ENCODE data around the gene KIF2C.
"Not testable (repeated sequence)": the region's sequence is repeated elsewhere in the genome, so short reads cannot be mapped to it uniquely, and the experiment has no call there.

KIF2C gene

DNA sequence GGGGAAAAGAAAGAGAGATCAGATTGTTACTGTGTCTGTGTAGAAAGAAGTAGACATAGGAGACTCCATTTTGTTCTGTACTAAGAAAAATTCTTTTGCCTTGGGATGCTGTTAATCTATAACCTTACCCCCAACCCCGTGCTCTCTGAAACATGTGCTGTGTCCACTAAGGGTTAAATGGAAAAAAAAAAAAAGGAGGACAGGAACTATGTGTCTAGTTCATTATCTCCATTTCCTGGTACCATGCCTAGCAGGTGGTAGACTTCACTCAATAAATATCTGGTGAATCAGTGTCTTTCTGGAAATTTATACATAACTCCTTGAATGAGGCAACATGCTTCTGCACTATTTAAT is 707 bp upstream of the KIF2C start:
- not testable (repeated sequence) for H3K27me3 ChIP-seq (ENCODE audit: low read depth, low read length); H3K4me1 ChIP-seq (ENCODE audit: control insufficient read depth in 1 of 2, insufficient read depth in 2 of 2, low read length in 2 of 2); H3K9me3 ChIP-seq (ENCODE audit: control insufficient read depth in 1 of 2, low read length in 2 of 2); H3K36me3 ChIP-seq (ENCODE audit: control insufficient read depth in 1 of 2, insufficient read depth in 2 of 2, low read length in 2 of 2)
- Histone ChIP-seq H3K27ac (ENCODE audit: low read length) (peak overlapping the region; percentile 93), H3K4me3 (ENCODE audit: low read depth in 1 of 2, low read length in 2 of 2) (peak overlapping the region; percentile 68 to 78)

DNA sequence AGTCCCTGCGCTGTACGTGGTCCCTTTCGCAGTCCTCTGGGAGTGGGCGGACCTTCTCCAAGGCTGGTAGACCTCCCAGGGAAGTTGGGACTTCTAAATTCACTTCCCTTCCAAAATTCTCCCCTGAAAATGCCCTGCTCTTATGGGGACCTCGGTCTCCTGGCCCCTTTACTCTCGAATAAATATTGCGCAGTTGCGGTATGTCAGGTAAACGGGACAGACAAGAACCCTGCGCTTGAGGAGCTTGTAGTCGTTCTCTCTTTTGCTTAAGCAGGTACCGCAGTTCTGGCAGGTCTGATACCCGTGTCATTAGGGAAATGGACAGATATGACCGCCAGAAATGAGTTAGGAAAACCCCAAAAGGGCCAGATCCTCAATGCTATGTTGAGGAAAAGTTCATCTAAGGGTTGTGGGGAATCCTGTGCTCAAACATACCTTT is 561 bp downstream of the KIF2C start:
- Histone ChIP-seq H3K9me3 (ENCODE audit: control insufficient read depth in 1 of 2, low read length in 2 of 2) (no peaks in the 10 kb centered on the region), H3K27me3 (ENCODE audit: low read depth, low read length) (no peaks in the 10 kb centered on the region), H3K36me3 (ENCODE audit: control insufficient read depth in 1 of 2, insufficient read depth in 2 of 2, low read length in 2 of 2) (no peaks in the 10 kb centered on the region), H3K4me1 (ENCODE audit: control insufficient read depth in 1 of 2, insufficient read depth in 2 of 2, low read length in 2 of 2) (peaks cover 0 to 7% of the 10 kb centered on the region in 2 donors), H3K4me3 (ENCODE audit: low read depth in 1 of 2, low read length in 2 of 2) (peak overlapping the region; percentile 68 to 78), H3K27ac (ENCODE audit: low read length) (no peak overlapping the region)

DNA sequence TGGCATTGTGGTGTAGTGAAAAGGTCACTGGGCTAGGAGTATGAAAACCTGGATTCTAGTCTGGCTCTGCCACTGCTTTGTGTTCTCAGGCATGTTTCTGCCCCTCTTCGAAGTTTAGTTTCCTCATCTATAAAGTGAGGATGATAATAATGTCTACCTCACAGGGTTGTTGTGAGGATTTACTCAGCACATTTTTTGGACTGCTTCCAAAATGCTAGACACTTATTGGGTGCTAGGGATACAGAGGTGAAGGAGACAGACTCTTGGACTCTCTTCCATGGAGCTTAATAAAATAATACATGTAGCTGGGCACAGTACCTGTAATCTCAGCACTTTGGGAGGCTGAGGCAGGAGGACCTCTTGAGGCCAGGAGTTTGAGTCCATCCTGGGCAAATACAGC is 3.6 kb downstream of the KIF2C start:
- H3K9me3 ChIP-seq (ENCODE audit: control insufficient read depth in 1 of 2, low read length in 2 of 2) = no peaks in the 10 kb centered on the region
- peaks cover 0 to 7% of the 10 kb centered on the region in 2 donors for H3K4me1 ChIP-seq (ENCODE audit: control insufficient read depth in 1 of 2, insufficient read depth in 2 of 2, low read length in 2 of 2)
- no peaks in the 10 kb centered on the region for H3K27me3 ChIP-seq (ENCODE audit: low read depth, low read length)
- no peak overlapping the region for H3K27ac ChIP-seq (ENCODE audit: low read length)
- H3K36me3 ChIP-seq (ENCODE audit: control insufficient read depth in 1 of 2, insufficient read depth in 2 of 2, low read length in 2 of 2) = peaks cover 0 to 4% of the 10 kb centered on the region in 2 donors
- no peak overlapping the region for H3K4me3 ChIP-seq (ENCODE audit: low read depth in 1 of 2, low read length in 2 of 2)

DNA sequence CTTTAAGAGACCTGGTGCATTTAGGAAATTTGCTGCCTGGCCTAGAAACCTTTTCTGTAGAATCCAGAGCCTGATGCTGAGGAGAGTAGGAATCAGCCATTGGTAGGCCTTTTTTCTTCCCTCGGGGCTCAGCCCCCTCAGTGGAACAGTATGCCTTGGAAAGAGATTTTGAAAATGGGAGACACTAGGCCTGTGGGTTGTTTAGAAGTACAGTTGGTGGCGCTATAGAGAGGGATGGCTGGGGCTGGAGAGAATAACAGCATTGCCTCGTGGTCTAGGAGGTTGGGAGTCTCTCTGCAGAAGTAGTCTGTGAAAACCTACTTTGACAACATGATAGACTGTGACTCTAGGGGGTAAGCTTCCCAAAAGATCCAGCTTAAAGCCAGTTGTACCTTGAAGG is 8.2 kb downstream of the KIF2C start:
- Histone ChIP-seq H3K4me1 (ENCODE audit: control insufficient read depth in 1 of 2, insufficient read depth in 2 of 2, low read length in 2 of 2) (no peaks in the 10 kb centered on the region), H3K9me3 (ENCODE audit: control insufficient read depth in 1 of 2, low read length in 2 of 2) (no peaks in the 10 kb centered on the region), H3K27ac (ENCODE audit: low read length) (no peak overlapping the region), H3K36me3 (ENCODE audit: control insufficient read depth in 1 of 2, insufficient read depth in 2 of 2, low read length in 2 of 2) (peaks cover 0 to 7% of the 10 kb centered on the region in 2 donors), H3K4me3 (ENCODE audit: low read depth in 1 of 2, low read length in 2 of 2) (no peak overlapping the region), H3K27me3 (ENCODE audit: low read depth, low read length) (no peaks in the 10 kb centered on the region)

DNA sequence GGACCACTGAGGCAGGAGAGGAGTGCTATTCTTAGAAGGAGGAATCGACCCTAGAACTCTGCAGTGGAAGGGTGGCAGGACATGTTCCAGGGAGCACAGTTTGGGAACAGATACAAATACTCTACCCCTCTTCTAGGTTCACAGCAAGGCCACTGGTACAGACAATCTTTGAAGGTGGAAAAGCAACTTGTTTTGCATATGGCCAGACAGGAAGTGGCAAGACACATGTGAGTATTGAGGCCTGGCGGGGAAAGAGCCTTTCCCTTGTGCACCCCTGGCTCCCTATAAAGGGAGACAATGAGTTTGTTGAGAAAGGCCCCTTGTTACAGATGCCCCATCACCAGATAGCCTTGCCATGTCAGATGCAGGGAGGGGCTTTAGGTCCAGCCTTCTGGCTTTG is 17.8 kb downstream of the KIF2C start:
- Histone ChIP-seq H3K36me3 (ENCODE audit: control insufficient read depth in 1 of 2, insufficient read depth in 2 of 2, low read length in 2 of 2) (peaks cover 0 to 18% of the 10 kb centered on the region in 2 donors), H3K27ac (ENCODE audit: low read length) (no peak overlapping the region), H3K9me3 (ENCODE audit: control insufficient read depth in 1 of 2, low read length in 2 of 2) (no peaks in the 10 kb centered on the region), H3K27me3 (ENCODE audit: low read depth, low read length) (no peaks in the 10 kb centered on the region), H3K4me3 (ENCODE audit: low read depth in 1 of 2, low read length in 2 of 2) (no peak overlapping the region), H3K4me1 (ENCODE audit: control insufficient read depth in 1 of 2, insufficient read depth in 2 of 2, low read length in 2 of 2) (no peaks in the 10 kb centered on the region)

DNA sequence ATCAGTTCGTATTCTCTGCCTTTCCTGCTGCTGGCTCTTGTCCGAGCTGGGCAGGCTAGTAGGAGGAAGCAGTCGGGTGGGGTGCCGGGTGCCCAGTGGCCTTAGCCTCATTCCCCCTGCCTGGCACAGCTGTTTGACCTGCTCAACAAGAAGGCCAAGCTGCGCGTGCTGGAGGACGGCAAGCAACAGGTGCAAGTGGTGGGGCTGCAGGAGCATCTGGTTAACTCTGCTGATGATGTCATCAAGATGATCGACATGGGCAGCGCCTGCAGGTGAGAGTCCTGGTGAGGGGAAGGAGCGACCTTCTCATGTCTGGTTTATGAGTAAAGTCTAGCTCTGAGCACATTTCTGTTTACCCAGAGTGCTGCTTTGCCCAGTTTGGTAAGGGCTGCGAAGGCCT is 19.4 kb downstream of the KIF2C start:
- H3K9me3 ChIP-seq (ENCODE audit: control insufficient read depth in 1 of 2, low read length in 2 of 2) = no peaks in the 10 kb centered on the region
- no peaks in the 10 kb centered on the region for H3K4me1 ChIP-seq (ENCODE audit: control insufficient read depth in 1 of 2, insufficient read depth in 2 of 2, low read length in 2 of 2)
- no peaks in the 10 kb centered on the region for H3K27me3 ChIP-seq (ENCODE audit: low read depth, low read length)
- H3K4me3 ChIP-seq (ENCODE audit: low read depth in 1 of 2, low read length in 2 of 2) = no peak overlapping the region
- H3K27ac ChIP-seq (ENCODE audit: low read length) = no peak overlapping the region
- peaks cover 0 to 17% of the 10 kb centered on the region in 2 donors for H3K36me3 ChIP-seq (ENCODE audit: control insufficient read depth in 1 of 2, insufficient read depth in 2 of 2, low read length in 2 of 2)

DNA sequence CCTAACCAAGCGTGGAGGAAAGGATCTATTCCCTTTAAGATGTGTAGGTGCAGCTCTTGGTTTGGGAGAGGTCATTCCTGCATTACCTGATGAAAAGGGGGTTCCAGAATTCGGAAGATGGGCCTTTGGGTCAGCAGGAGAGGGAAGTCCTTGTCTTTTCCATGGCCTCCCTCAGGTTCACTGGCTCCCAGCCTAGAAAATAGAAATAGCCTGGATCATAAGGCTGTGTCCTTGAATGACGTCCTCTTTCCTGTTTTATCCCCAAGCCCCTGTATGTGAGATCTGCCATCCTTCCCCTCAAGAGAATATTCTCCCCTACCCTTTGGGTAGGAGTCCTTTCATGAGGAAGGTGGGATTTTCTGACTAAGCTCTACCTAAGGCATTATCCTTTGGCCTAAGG is 21.2 kb downstream of the KIF2C start:
- no peaks in the 10 kb centered on the region for H3K9me3 ChIP-seq (ENCODE audit: control insufficient read depth in 1 of 2, low read length in 2 of 2)
- H3K4me3 ChIP-seq (ENCODE audit: low read depth in 1 of 2, low read length in 2 of 2) = no peak overlapping the region
- H3K36me3 ChIP-seq (ENCODE audit: control insufficient read depth in 1 of 2, insufficient read depth in 2 of 2, low read length in 2 of 2) = peaks cover 0 to 17% of the 10 kb centered on the region in 2 donors
- no peak overlapping the region for H3K27ac ChIP-seq (ENCODE audit: low read length)
- H3K27me3 ChIP-seq (ENCODE audit: low read depth, low read length) = no peaks in the 10 kb centered on the region
- H3K4me1 ChIP-seq (ENCODE audit: control insufficient read depth in 1 of 2, insufficient read depth in 2 of 2, low read length in 2 of 2) = no peaks in the 10 kb centered on the region

DNA sequence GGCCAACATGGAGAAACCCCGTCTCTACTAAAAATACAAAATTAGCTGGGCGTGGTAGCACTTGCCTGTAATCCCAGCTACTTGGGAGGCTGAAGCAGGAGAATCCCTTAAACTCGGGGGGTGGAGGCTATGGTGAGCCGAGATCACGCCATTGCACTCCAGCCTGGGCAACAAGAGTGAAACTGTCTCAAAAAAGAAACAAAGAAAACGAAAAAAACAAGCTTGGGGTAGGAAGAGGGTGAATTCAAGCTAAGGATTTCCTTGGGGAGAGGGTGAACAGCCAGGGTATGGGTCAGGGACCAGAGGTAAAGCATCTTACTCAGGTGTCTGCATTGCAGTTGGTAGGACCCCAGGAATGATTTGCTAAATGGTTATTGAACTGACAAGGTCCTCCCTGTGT is 26.8 kb downstream of the KIF2C start:
- H3K27ac ChIP-seq (ENCODE audit: low read length); H3K9me3 ChIP-seq (ENCODE audit: control insufficient read depth in 1 of 2, low read length in 2 of 2); H3K4me1 ChIP-seq (ENCODE audit: control insufficient read depth in 1 of 2, insufficient read depth in 2 of 2, low read length in 2 of 2); H3K4me3 ChIP-seq (ENCODE audit: low read depth in 1 of 2, low read length in 2 of 2); H3K27me3 ChIP-seq (ENCODE audit: low read depth, low read length): not testable (repeated sequence)
- H3K36me3 ChIP-seq (ENCODE audit: control insufficient read depth in 1 of 2, insufficient read depth in 2 of 2, low read length in 2 of 2) = peaks cover 0 to 15% of the 10 kb centered on the region in 2 donors

DNA sequence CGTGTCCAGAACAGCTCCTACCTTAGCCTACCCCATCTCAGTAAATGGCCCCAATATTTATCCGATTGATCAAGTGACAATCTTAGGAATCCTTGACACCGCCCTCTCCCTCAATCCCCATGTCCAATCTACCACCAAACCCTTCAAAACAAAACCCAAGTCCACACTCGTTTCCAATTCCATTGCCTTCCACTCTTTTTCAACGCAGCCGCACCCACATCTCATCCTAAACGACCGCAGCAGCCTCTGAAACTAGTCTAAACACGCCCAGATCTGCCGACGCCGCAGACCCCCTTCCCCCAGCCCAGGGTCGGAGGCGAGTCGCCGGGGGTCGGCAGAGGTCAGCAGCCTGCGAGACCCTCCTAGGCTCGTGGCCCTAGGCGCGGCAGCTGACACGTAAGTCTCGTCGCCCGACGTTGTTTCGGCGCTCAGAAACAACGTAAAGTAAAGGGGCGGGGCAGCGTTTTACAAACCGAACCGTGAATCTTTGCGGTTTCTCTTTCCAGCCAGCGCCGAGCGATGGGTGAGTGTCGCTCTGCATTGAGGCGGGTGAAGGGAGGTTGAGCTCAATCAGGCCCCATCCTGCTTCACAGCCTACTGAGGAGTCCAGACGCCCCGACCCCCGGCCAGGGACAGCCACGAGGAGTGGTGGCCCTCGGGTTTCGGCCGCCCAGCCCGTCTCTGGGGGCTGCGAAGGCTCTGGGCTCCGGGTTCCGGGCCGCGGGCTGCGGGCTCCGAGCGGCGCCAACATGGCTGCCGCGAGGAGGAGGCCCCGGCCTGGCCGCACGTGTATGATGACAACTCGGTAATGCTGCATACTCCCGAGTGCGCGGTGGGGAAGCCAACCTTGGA is 35.7 kb downstream of the KIF2C start, which contains the start of gene RPS8:
TSS of gene RPS8 (plus strand) at position 463 of the 852 bp plus-strand sequence. CDS start at position 520, 57 bp downstream.
- Histone ChIP-seq H3K9me3 (ENCODE audit: control insufficient read depth in 1 of 2, low read length in 2 of 2) (no peaks in the 10 kb centered on the region), H3K36me3 (ENCODE audit: control insufficient read depth in 1 of 2, insufficient read depth in 2 of 2, low read length in 2 of 2) (peaks cover 19 to 29% of the 10 kb centered on the region in 2 donors), H3K4me1 (ENCODE audit: control insufficient read depth in 1 of 2, insufficient read depth in 2 of 2, low read length in 2 of 2) (peaks cover 0 to 23% of the 10 kb centered on the region in 2 donors), H3K27ac (ENCODE audit: low read length) (peak within 1 kb of the TSS; percentile 100), H3K27me3 (ENCODE audit: low read depth, low read length) (no peaks in the 10 kb centered on the region), H3K4me3 (ENCODE audit: low read depth in 1 of 2, low read length in 2 of 2) (peak within 1 kb of the TSS; percentile 81 to 96)

DNA sequence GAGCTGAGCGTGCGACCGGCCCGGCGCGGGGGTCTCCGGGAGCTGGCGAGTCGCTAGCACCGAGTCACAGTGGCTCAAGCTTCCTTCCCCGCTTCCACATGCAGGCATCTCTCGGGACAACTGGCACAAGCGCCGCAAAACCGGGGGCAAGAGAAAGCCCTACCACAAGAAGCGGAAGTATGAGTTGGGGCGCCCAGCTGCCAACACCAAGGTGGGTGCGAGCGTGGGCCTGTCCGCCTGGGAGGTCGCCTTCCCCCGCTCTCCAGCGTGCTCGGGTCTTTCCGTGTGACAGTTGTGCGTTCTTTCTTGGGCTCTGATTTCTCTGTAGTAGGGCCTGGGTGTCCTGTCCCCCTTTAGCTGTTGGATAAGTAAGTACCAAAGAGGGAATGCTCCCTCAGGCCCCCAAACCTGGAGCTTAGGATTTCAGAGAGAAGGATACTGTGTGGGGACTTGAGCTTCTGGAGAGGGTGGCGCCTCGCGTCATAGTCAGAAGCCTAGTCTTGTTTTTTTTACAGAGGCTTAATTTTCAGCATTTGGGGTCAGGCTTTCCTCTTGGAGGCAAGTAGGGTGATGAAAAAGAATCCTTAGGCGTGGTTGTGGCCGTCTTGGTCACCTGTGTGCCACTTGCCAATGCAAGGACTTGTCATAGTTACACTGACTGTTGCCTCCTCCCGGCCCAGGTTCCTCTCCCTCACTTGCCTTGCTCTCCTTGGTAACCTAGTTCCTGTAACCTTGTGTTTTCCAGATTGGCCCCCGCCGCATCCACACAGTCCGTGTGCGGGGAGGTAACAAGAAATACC is 36.5 kb downstream of the KIF2C start:
- Histone ChIP-seq H3K9me3 (ENCODE audit: control insufficient read depth in 1 of 2, low read length in 2 of 2) (no peaks in the 10 kb centered on the region), H3K27ac (ENCODE audit: low read length) (peak overlapping the region; percentile 100), H3K4me1 (ENCODE audit: control insufficient read depth in 1 of 2, insufficient read depth in 2 of 2, low read length in 2 of 2) (peaks cover 0 to 23% of the 10 kb centered on the region in 2 donors), H3K4me3 (ENCODE audit: low read depth in 1 of 2, low read length in 2 of 2) (peak overlapping the region; percentile 81 to 96), H3K27me3 (ENCODE audit: low read depth, low read length) (no peaks in the 10 kb centered on the region), H3K36me3 (ENCODE audit: control insufficient read depth in 1 of 2, insufficient read depth in 2 of 2, low read length in 2 of 2) (peaks cover 19 to 37% of the 10 kb centered on the region in 2 donors)

DNA sequence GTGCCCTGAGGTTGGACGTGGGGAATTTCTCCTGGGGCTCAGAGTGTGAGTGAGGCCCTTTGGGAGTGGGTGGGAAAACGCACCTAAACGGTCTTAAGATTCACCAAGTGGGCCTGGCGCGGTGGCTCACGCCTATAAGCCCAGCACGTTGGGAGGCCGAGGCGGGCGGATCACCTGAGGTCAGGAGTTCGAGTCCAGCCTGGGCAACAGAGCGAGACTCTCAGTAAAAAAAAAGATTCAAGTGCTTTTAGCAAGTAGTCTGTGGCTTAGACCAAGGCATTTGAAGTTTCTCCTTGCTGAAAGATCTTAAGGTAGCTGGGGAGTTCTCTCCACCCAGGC is 37.1 kb downstream of the KIF2C start:
- Histone ChIP-seq H3K36me3 (ENCODE audit: control insufficient read depth in 1 of 2, insufficient read depth in 2 of 2, low read length in 2 of 2) (peaks cover 19 to 43% of the 10 kb centered on the region in 2 donors), H3K27ac (ENCODE audit: low read length) (peak overlapping the region; percentile 100)

More for the DNA sequence above, 37.1 kb downstream of the KIF2C start:
- no peaks in the 10 kb centered on the region for H3K9me3 ChIP-seq (ENCODE audit: control insufficient read depth in 1 of 2, low read length in 2 of 2)
- no peaks in the 10 kb centered on the region for H3K27me3 ChIP-seq (ENCODE audit: low read depth, low read length)
- peaks cover 0 to 23% of the 10 kb centered on the region in 2 donors for H3K4me1 ChIP-seq (ENCODE audit: control insufficient read depth in 1 of 2, insufficient read depth in 2 of 2, low read length in 2 of 2)
- H3K4me3 ChIP-seq (ENCODE audit: low read depth in 1 of 2, low read length in 2 of 2) = peak overlapping the region; percentile 81 to 96

Data from muscle layer of duodenum (tissue), 2 donors.